Muscle layer of duodenum (tissue), 2 donors: ENCODE results near the gene WDFY4.

Experiments
- H3K27ac ChIP-seq: one replicate; pipeline ENCODE4 v1.7.0; 2013; ENCODE audit warnings: mild to moderate bottlenecking, low read length
- H3K27me3 ChIP-seq: one replicate; pipeline ENCODE4 v1.7.0; 2013; ENCODE audit warnings: low read depth, mild to moderate bottlenecking, control low read depth, low read length
- H3K36me3 ChIP-seq, 2 donors: one replicate each; pipeline ENCODE4 v1.7.0; 2013; ENCODE audit warnings: low read length in 2 of 2, control low read depth in 1 of 2, mild to moderate bottlenecking in 1 of 2; ENCODE audit not compliant: insufficient read depth in 2 of 2, control insufficient read depth in 1 of 2
- H3K4me1 ChIP-seq, 2 donors: one replicate each; pipeline ENCODE4 v1.7.0; 2013; ENCODE audit warnings: low read length in 2 of 2, mild to moderate bottlenecking in 2 of 2, control low read depth in 1 of 2, moderate library complexity in 1 of 2; ENCODE audit not compliant: insufficient read depth in 2 of 2, control insufficient read depth in 1 of 2
- H3K4me3 ChIP-seq, 2 donors: one replicate each; pipeline ENCODE4 v1.7.0; 2013; ENCODE audit warnings: low read length in 2 of 2, low read depth in 1 of 2, mild to moderate bottlenecking in 1 of 2
- H3K9me3 ChIP-seq, 2 donors: one replicate each; pipeline ENCODE4 v1.7.0; 2013; ENCODE audit warnings: low read length in 2 of 2, control low read depth in 1 of 2, mild to moderate bottlenecking in 1 of 2; ENCODE audit not compliant: control insufficient read depth in 1 of 2
- donor health status: healthy.

The WDFY4 gene

DNA sequence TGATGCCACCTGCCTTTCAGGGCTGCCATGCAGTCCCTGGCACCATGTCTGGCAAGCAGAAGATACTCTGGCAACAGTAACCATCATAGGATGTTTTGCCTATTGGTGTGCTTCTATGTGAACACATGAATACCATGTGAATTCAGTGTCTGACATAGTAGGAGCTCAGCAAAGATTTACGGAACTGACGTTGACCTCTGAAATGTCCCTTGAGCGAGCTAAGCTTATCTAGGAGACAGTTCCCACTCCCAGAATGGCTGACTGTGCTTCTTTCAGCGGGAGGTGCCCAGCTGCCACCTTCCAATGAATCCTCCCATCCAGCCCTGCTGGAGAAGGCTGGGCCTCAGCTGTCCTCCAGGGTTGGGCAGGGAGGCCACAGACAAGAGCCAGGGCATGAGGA, 326.2 kb downstream of the WDFY4 start:
- no peak overlapping the region for H3K27ac ChIP-seq
- no peaks in the 10 kb centered on the region for H3K27me3 ChIP-seq
- H3K4me3 ChIP-seq, result no peak overlapping the region
- peaks cover 0 to 20% of the 10 kb centered on the region in 2 donors for H3K4me1 ChIP-seq
- no peaks in the 10 kb centered on the region for H3K9me3 ChIP-seq
- no peaks in the 10 kb centered on the region for H3K36me3 ChIP-seq

DNA sequence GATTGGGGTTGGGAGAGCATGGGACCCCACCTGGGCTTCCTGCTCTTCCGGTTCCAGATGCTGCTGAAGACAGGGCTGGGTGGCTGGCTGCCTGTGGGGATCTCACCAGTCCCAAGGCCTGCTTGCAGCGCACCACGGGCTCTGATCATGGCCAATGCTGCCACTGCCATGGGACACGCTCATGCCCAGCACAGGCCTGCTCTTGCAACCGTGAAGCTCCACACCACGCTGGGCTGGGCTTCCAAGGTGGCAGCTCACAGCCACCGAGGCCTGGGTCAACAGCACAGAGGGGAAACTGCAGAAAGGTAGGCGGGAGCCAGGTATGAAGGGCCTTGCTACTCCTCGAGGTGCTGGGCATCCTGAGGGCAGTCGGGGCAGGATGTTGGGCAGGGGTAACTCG, 327.1 kb downstream of the WDFY4 start:
- Histone ChIP-seq H3K4me3 (no peak overlapping the region), H3K27me3 (no peaks in the 10 kb centered on the region), H3K27ac (no peak overlapping the region), H3K9me3 (no peaks in the 10 kb centered on the region), H3K36me3 (peaks cover 0 to 6% of the 10 kb centered on the region in 2 donors), H3K4me1 (peaks cover 0 to 20% of the 10 kb centered on the region in 2 donors)

DNA sequence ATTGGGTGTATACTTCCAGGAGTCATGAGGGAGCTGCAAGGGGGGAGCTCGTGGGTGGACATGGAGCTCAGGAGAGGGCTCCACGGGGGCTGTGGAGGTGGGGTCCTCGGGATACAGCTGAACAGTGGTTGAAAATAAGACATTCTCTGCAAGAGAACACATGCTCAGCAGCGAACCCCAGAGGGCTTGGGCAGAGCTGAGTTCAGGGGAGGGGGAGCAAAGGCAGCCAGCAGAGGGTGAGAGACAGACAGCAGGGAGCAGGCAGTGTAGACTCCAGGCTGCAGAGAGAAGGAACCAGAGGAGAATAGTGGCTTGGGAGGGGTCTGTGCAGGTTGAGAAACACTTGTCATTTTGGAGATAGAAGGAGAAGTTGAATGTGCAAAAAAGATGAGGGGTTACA, 327.9 kb downstream of the WDFY4 start:
- Histone ChIP-seq H3K27ac (no peak overlapping the region), H3K9me3 (no peaks in the 10 kb centered on the region), H3K4me3 (no peak overlapping the region), H3K27me3 (no peaks in the 10 kb centered on the region), H3K4me1 (peaks cover 0 to 20% of the 10 kb centered on the region in 2 donors), H3K36me3 (peaks cover 0 to 10% of the 10 kb centered on the region in 2 donors)

DNA sequence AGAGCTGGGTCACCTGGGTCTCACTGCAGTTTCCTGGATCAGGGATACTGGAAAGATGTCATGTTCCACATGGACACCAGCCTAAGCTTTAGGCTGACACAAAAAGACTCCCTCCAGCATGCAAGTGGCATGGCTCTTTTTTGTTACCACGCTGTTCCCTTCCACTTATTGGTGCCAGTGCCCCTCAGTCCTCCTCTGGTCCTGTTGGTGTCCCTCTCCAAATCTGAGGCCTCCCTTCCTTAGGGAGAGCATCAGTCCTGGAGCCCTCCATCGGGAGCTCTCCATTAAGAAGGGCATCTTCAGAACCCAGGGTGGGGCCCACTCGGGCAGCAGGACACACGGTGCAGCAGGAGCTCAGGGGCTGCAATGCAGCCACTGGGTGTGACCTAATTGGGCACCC, 331.0 kb downstream of the WDFY4 start:
- Histone ChIP-seq H3K9me3 (no peaks in the 10 kb centered on the region), H3K4me1 (no peaks in the 10 kb centered on the region), H3K4me3 (no peak overlapping the region), H3K36me3 (peaks cover 0 to 24% of the 10 kb centered on the region in 2 donors), H3K27me3 (no peaks in the 10 kb centered on the region), H3K27ac (no peak overlapping the region)

DNA sequence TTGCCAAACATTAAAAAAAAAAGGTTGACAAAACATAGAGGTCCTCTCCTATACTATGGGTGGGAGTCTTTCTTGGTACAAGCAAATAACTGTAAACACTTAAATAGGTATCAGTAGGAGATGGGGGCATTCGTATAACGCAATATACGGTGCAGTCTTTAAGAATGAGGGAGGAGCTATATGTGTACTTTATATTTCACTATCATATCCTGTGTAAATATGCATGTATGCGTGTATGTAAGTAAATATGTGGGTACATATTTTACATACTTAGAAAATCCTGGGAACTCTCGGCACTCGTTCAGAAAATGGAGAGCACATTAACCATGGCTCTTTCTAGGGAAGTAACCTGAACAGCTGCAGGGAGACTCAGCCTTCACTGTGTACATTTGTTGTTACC, 337.0 kb downstream of the WDFY4 start:
- H3K9me3 ChIP-seq, result no peaks in the 10 kb centered on the region
- H3K4me1 ChIP-seq, result peaks cover 0 to 5% of the 10 kb centered on the region in 2 donors
- H3K4me3 ChIP-seq, result no peak overlapping the region
- H3K27ac ChIP-seq, result no peak overlapping the region
- H3K36me3 ChIP-seq, result peaks cover 0 to 18% of the 10 kb centered on the region in 2 donors
- H3K27me3 ChIP-seq, result no peaks in the 10 kb centered on the region

DNA sequence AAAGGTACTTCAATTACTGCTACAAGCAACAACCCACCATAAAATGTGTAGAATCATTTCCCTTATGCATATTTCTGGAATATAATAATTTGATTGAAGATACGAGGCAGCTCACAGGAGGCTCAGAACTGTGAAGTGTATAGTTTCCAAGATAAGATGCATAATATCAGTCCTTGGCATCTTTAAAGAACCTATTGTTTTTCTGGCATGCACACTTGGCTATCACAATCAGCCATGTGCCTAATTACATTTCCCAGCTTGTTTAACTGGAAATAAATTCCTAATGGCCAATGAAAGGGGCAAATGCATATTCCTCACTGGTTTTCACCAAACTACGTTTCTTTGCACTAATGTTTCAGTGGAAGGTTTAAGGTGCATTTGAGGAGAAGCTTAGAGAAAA, 338.4 kb downstream of the WDFY4 start:
- no peak overlapping the region for H3K27ac ChIP-seq
- H3K9me3 ChIP-seq, result no peaks in the 10 kb centered on the region
- no peak overlapping the region for H3K4me3 ChIP-seq
- no peaks in the 10 kb centered on the region for H3K27me3 ChIP-seq
- peaks cover 0 to 5% of the 10 kb centered on the region in 2 donors for H3K4me1 ChIP-seq
- peaks cover 0 to 14% of the 10 kb centered on the region in 2 donors for H3K36me3 ChIP-seq

DNA sequence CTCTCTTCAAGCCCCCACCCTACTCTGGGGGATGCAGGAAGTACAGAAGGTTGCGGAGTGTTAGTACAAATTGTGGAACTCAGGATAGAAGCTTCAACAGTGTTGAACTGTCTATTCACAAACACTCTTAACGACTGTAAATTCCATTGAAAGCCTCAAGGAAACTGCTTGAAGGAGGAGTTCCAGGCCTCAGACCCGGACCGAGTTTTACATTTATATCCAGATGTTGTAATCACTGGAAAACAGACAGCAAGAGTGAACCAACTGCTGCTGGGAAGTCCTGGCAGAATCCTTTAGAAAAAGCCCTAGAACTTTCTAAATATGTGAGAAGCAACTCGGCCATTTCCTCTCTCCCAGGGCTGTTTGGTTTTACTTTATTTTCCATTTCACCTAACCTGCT, 339.1 kb downstream of the WDFY4 start:
- Histone ChIP-seq H3K27ac (peak overlapping the region; percentile 53), H3K36me3 (peaks cover 0 to 7% of the 10 kb centered on the region in 2 donors), H3K27me3 (no peaks in the 10 kb centered on the region), H3K9me3 (no peaks in the 10 kb centered on the region), H3K4me1 (peaks cover 0 to 5% of the 10 kb centered on the region in 2 donors), H3K4me3 (no peak overlapping the region)

DNA sequence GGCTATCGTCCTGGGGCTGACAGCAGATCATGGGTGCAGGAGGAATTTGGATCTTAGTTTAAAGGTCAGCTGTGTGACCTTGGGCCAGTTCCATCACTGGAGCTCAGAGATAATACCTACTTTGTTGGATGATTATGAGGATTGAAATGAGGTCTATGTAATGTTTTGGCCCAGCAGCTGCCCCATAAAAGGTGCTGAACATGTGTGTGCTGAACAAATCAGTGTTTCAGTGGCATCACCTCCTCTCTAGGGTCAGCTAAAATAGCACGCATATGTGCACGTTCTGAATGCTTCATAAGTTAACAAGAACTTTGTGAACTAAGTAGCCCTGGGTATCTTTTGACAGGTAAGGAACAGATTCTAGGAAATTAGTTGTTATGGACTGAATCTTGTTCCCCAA, 339.8 kb downstream of the WDFY4 start:
- Histone ChIP-seq H3K27me3 (no peaks in the 10 kb centered on the region), H3K4me1 (peaks cover 0 to 5% of the 10 kb centered on the region in 2 donors), H3K4me3 (no peak overlapping the region), H3K27ac (peak overlapping the region; percentile 53), H3K9me3 (no peaks in the 10 kb centered on the region), H3K36me3 (peaks cover 0 to under 1% of the 10 kb centered on the region in 2 donors)

DNA sequence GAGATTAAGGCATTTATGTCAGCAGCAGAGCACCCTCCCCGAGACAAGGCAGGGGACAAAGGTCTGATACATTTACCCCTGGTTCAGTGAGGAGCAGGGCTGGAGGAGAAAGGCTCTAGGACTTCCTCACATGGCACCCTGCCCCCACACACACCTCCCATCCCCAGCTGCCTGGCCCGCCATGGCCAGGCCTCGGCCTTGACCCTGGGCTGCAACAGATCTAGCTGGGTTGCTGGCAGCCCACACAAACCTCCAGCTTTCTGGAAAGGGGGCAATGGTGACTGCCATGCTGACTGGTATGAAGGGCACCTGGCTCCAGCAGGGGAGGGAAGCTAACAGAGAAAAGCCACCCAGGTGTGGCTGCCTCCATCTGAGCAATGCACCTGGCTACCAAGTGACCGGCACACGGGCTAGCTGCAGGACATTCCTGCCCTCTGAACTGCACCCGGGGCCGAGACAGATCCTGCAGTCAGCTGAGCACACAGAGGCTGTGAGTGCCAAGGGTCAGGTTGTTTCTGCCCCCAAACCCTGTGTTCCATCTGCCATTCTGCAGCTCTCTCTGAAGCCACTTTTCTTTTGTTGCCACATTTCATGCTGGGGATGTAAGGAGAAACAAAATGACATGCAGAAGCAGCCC, 340.8 kb downstream of the WDFY4 start:
- H3K4me1 ChIP-seq, result peaks cover 0 to 5% of the 10 kb centered on the region in 2 donors
- no peaks in the 10 kb centered on the region for H3K27me3 ChIP-seq
- no peak overlapping the region for H3K27ac ChIP-seq
- H3K4me3 ChIP-seq, result no peak overlapping the region
- no peaks in the 10 kb centered on the region for H3K36me3 ChIP-seq
- no peaks in the 10 kb centered on the region for H3K9me3 ChIP-seq

DNA sequence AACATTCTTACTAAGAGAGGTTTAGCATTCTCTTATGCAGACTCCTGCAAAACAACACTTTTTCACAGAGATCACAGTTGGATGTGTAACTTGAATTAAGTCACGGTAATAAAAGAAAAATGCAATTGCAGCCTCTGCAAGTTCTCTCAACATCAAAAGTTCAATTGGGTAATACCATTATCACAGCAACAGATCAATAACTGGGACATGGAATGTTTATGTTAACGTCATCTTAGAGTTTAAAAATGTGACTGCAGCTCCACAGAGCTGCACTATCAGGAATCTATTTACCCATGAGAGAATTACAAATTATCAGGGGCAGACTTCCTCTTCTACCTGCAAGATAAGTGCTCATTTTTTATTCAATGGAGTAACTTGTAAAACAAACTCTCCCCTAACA, 344.0 kb downstream of the WDFY4 start:
- no peak overlapping the region for H3K4me3 ChIP-seq
- no peaks in the 10 kb centered on the region for H3K27me3 ChIP-seq
- peaks cover 0 to 5% of the 10 kb centered on the region in 2 donors for H3K4me1 ChIP-seq
- H3K9me3 ChIP-seq, result no peaks in the 10 kb centered on the region
- H3K27ac ChIP-seq, result no peak overlapping the region
- peaks cover 0 to 7% of the 10 kb centered on the region in 2 donors for H3K36me3 ChIP-seq

DNA sequence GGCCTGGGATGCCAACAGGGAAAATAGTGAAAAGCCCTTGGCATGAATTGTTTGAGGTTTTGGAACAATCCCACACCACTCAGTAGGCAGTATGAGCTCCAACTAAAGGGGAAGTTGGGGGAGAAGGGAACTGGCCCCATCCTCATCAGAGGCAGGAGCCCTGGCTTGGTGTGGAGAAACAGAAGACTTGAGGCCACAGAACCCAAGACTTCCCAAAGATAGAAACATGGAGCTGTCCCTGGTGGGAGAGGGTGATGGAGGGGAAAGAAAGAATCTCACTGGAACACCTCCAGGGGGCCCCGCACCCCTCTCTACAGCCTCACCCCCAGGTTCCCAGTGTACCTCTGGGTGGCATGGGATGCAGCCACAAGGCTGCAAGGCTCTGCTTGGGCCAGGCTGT, 345.0 kb downstream of the WDFY4 start:
- no peaks in the 10 kb centered on the region for H3K27me3 ChIP-seq
- H3K4me3 ChIP-seq, result no peak overlapping the region
- no peak overlapping the region for H3K27ac ChIP-seq
- no peaks in the 10 kb centered on the region for H3K4me1 ChIP-seq
- H3K36me3 ChIP-seq, result peaks cover 0 to 7% of the 10 kb centered on the region in 2 donors
- no peaks in the 10 kb centered on the region for H3K9me3 ChIP-seq
